H1 (cell line): ENCODE data around the gene ETS1. TPM values are rescaled to one million over a fixed set of nuclear protein-coding genes. Genes with fewer than 3 reads are reported as not detected.

ENCODE experiments used
- CHD2 ChIP-seq: IDR thresholded peaks from 2 replicates; pipeline ENCODE4 v1.6.1; 2012; ENCODE audit warnings: low read length, improper control_type of control experiment
- polyA plus RNA-seq, 7 experiments: library from polyadenylated mRNA; depleted of rRNA in 3 of 7; stranded (reverse) in 5 of 7; unstranded in 2 of 7; fragments of >200 nt in 5 of 7; fragments of 200-250 nt in 2 of 7; gene quantifications; 1 replicate in 5 of 7; 2 replicates in 1 of 7; 4 replicates in 1 of 7; pipeline versions ENCODE4 v1.2.1 to v1.2.3, GENCODE V29; 2011 to 2013; ENCODE audit warnings: missing spikeins in 2 of 7, mixed read lengths in 2 of 7
- total RNA-seq: library from RNA; stranded (reverse); fragmentation: NEBNext Ultra II Directional; extraction: Animal tissue kit (Norgen Biotek cat#: 25700); gene quantifications from 2 replicates; pipeline ENCODE4 v1.2.1, GENCODE V29; 2021

ETS1 gene
- total and polyA plus RNA-seq, 2 of the 8 experiments (the other 6 are each of a cell fraction or from before 2014, with no cell fraction given) = 10.0 to 35.3 TPM

- no peak for TF ChIP-seq CHD2
Observed at GRCh38 chr11:128572965-128573364, 14.4 kb downstream of the ETS1 start (continued).
